ENCODE measurements around the gene UBA1. TPM values are rescaled to one million over a fixed set of nuclear protein-coding genes. Genes with fewer than 3 reads are reported as not detected.

The UBA1 gene
- polyA plus RNA-seq, 2 of the 4 experiments (the other 2 are of a cell fraction): 160 to 192 TPM

- ATAC-seq: no peak
- no peak for TF ChIP-seq NR3C1 (IDR thresholded peaks at IDR 0.05)
- TF ChIP-seq SREBF2 (IDR thresholded peaks at IDR 0.05): no peak
- no peak for TF ChIP-seq JUNB (IDR thresholded peaks at IDR 0.05)
- TF ChIP-seq POLR2A (IDR thresholded peaks at IDR 0.05; ENCODE audit: low read length): no peak
- TF ChIP-seq HES2 (IDR thresholded peaks at IDR 0.05): no peak
- TF ChIP-seq BCL3 (IDR thresholded peaks at IDR 0.05): no peak
- no peak for TF ChIP-seq ZC3H11A (IDR thresholded peaks at IDR 0.05)
- TF ChIP-seq CBX8 (IDR thresholded peaks at IDR 0.05): no peak
- TF ChIP-seq ELK1 (IDR thresholded peaks at IDR 0.05; ENCODE audit: low read depth, low read length): no peak
- TF ChIP-seq FOSL2 (IDR thresholded peaks at IDR 0.05): no peak
- TF ChIP-seq FOSL2 (CRISPR knock-in tag; IDR thresholded peaks at IDR 0.05): no peak
- 97% methylated on average over 18 of the region's 18 CpGs for WGBS (ENCODE audit: missing lambda C conversion rate)
- Histone ChIP-seq H3K4me2 (no peak overlapping the region), H3K4me3 (no peak overlapping the region), H3K27ac (no peak overlapping the region), H3K4me1 (no peaks in the 10 kb centered on the region), H3K9me3 (no peaks in the 10 kb centered on the region)
- no peak for DNase-seq (ENCODE audit: low read depth in 1 of 2, low spot score in 1 of 2)
- no peak for FAIRE-seq
- POLR2A ChIA-PET: no interaction called here
- CTCF ChIA-PET: no interaction called here
Measured at GRCh38 chrX:47241201-47242011, 47.8 kb downstream of the UBA1 start.

GRCh38 chrX:47242321-47242720, 48.7 kb downstream of the UBA1 start:
- peak; percentile 51 for FAIRE-seq
- Histone ChIP-seq H3K9me3 (no peaks in the 10 kb centered on the region), H3K27ac (no peak overlapping the region), H3K4me1 (no peaks in the 10 kb centered on the region), H3K4me2 (no peak overlapping the region), H3K4me3 (no peak overlapping the region)
- no peak for DNase-seq (ENCODE audit: low read depth in 1 of 2, low spot score in 1 of 2)
- ChIA-PET CTCF (no interaction called here), POLR2A (no interaction called here)
- TF ChIP-seq NFE2L2 (conservative IDR thresholded peaks at IDR 0.05; ENCODE audit: low read length) (no peak), PBX3 (IDR thresholded peaks at IDR 0.05) (no peak)
- no peak for ATAC-seq
- WGBS (ENCODE audit: missing lambda C conversion rate): 87% methylated on average over 10 of the region's 10 CpGs

- no peak overlapping the region for H3K4me3 ChIP-seq
- H3K9me3 ChIP-seq: no peaks in the 10 kb centered on the region
- H3K27ac ChIP-seq: no peak overlapping the region
- CTCF ChIA-PET: no interaction called here
- DNase-seq (ENCODE audit: low read depth in 1 of 2, low spot score in 1 of 2) (no peak), ATAC-seq (no peak), FAIRE-seq (no peak)
- H3K4me1 ChIP-seq: no peaks in the 10 kb centered on the region
- H3K4me2 ChIP-seq: no peak overlapping the region
- 91% methylated on average over 14 of the region's 14 CpGs for WGBS (ENCODE audit: missing lambda C conversion rate)
- POLR2A ChIA-PET: no interaction called here
- TF ChIP-seq ZFP36 (IDR thresholded peaks at IDR 0.05; ENCODE audit: borderline replicate concordance, partially characterized antibody) (no peak), HES2 (IDR thresholded peaks at IDR 0.05) (no peak), RCOR1 (IDR thresholded peaks at IDR 0.05; ENCODE audit: low read depth, low read length) (no peak), CBX2 (IDR thresholded peaks at IDR 0.05; ENCODE audit: borderline replicate concordance, low read depth) (no peak), JUN (IDR thresholded peaks at IDR 0.05) (no peak), ZNF302 (CRISPR knock-in tag; IDR thresholded peaks at IDR 0.05) (no peak), HEYL (CRISPR knock-in tag; IDR thresholded peaks at IDR 0.05) (no peak), E2F6 (IDR thresholded peaks at IDR 0.05; ENCODE audit: borderline replicate concordance, low read depth) (no peak), EHMT2 (IDR thresholded peaks at IDR 0.05; ENCODE audit: low read depth) (no peak), RAD21 (conservative IDR thresholded peaks at IDR 0.05 in 1 of 2, IDR thresholded peaks at IDR 0.05 in 1 of 2) (no peak), PBX3 (IDR thresholded peaks at IDR 0.05) (no peak), HOXA7 (CRISPR knock-in tag; IDR thresholded peaks at IDR 0.05) (no peak), KDM1A (IDR thresholded peaks at IDR 0.05; ENCODE audit: low read depth) (no peak), REST (IDR thresholded peaks at IDR 0.05) (no peak)
Measured at GRCh38 chrX:47243351-47243750, 49.7 kb downstream of the UBA1 start.

Measured in A549 (cell line).